BE2C (cell line): ENCODE measurements around the gene CCNI2.

ENCODE experiments used
- DNase-seq: peaks from one replicate; pipeline ENCODE4 v3.0.0-alpha.2; 2020
- H3K27me3 ChIP-seq: fragments of 250-450 bp; sonication (Bioruptor Pico); 2 replicates; pipeline ENCODE4 v1.5.1; 2020; ENCODE audit warnings: mild to moderate bottlenecking
- H3K36me3 ChIP-seq: fragments of 250-450 bp; sonication (Bioruptor Pico); 2 replicates; pipeline ENCODE4 v1.5.1; 2020; ENCODE audit warnings: mild to moderate bottlenecking
- H3K4me1 ChIP-seq: fragments of 250-450 bp; sonication (Bioruptor Pico); 2 replicates; pipeline ENCODE4 v1.5.1; 2020
- H3K4me3 ChIP-seq: 2 replicates; pipeline ENCODE4 v1.5.1; 2011; ENCODE audit warnings: low read depth, low read length
- H3K9me3 ChIP-seq: fragments of 250-450 bp; sonication (Bioruptor Pico); 2 replicates; pipeline ENCODE4 v1.5.1; 2020
- CTCF ChIP-seq: IDR thresholded peaks from 2 replicates; pipeline ENCODE4 v1.5.1; 2012; ENCODE audit warnings: mild to moderate bottlenecking, low read depth, low read length

CCNI2 gene

GRCh38 chr5:132771503-132771998 lies 24.3 kb downstream of the CCNI2 start:
- Histone ChIP-seq H3K36me3 (no peaks in the 10 kb centered on the region), H3K4me3 (no peak overlapping the region), H3K4me1 (peaks cover 22% of the 10 kb centered on the region), H3K27me3 (no peaks in the 10 kb centered on the region), H3K9me3 (no peaks in the 10 kb centered on the region)
- TF ChIP-seq CTCF: no peak
- DNase-seq: no peak

GRCh38 chr5:132772291-132773070 lies 25.3 kb downstream of the CCNI2 start:
- no peak overlapping the region for H3K4me3 ChIP-seq
- H3K4me1 ChIP-seq: peaks cover 22% of the 10 kb centered on the region
- no peak for DNase-seq
- no peaks in the 10 kb centered on the region for H3K36me3 ChIP-seq
- TF ChIP-seq CTCF: no peak
- H3K27me3 ChIP-seq: no peaks in the 10 kb centered on the region
- no peaks in the 10 kb centered on the region for H3K9me3 ChIP-seq

DNA sequence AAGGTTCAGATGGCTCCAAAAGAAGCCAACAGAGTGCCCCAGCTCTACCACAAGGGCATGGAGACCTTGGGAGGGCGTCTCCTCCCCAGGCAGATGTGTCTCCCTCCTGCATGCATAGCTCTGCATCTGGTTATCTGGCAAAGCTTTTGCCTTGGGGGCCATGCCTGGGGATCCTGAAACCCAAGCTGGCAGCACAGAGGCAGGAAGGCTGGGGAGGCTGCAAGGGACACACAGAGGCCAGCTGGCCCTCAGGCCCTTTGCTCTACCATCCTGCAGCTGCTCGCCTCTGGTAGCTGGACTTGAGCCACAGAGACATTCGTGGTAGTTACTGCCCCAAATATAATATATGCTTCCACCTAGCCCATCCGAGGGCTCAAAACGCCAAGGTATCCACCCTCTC lies 25.9 kb downstream of the CCNI2 start:
- no peak for DNase-seq
- Histone ChIP-seq H3K4me3 (no peak overlapping the region), H3K9me3 (no peaks in the 10 kb centered on the region), H3K27me3 (no peaks in the 10 kb centered on the region), H3K36me3 (no peaks in the 10 kb centered on the region), H3K4me1 (peaks cover 22% of the 10 kb centered on the region)
- no peak for TF ChIP-seq CTCF

DNA sequence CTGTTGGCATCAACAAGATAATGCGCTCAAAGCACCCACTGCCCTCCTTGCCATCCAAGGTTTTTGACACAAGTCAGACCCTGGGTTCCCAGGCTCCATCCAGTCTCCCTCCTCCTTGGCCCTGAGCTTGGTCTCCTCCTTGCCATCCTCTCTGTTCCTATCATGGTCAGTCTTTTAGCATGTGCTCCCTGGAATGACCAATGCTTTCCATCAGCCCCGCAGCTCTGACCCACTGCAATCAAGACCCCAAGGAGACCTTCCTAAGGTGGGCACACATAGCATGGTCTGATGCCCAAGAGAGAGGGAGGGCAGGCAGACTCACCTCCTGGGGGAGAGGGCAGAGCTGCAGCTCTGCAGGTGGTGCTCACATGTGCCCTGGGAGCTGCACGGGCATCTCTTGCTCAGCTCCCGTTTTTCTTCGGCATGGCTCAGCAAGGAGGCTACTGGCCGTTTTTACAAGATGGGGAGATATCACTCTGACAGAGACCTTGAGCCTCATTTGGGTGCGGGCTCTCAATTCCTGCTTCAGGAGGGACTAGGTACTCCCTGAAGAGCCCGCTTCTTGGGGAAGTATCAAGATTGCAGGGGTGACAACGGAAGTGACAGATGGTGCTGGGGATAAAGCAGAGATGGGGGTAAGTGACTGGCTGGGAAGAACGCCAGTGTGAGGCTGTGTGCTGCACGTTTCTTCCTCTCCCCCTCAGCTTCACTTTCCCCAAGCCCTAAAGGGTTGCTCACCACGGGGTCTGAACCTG lies 26.6 kb downstream of the CCNI2 start:
- H3K9me3 ChIP-seq: no peaks in the 10 kb centered on the region
- H3K27me3 ChIP-seq: no peaks in the 10 kb centered on the region
- H3K36me3 ChIP-seq: no peaks in the 10 kb centered on the region
- H3K4me1 ChIP-seq: peaks cover 22% of the 10 kb centered on the region
- no peak overlapping the region for H3K4me3 ChIP-seq
- DNase-seq: no peak
- TF ChIP-seq CTCF: no peak

GRCh38 chr5:132774406-132774805 lies 27.2 kb downstream of the CCNI2 start:
- Histone ChIP-seq H3K4me1 (peaks cover 22% of the 10 kb centered on the region), H3K36me3 (no peaks in the 10 kb centered on the region), H3K27me3 (no peaks in the 10 kb centered on the region), H3K4me3 (no peak overlapping the region), H3K9me3 (no peaks in the 10 kb centered on the region)
- DNase-seq: no peak
- TF ChIP-seq CTCF: no peak

DNA sequence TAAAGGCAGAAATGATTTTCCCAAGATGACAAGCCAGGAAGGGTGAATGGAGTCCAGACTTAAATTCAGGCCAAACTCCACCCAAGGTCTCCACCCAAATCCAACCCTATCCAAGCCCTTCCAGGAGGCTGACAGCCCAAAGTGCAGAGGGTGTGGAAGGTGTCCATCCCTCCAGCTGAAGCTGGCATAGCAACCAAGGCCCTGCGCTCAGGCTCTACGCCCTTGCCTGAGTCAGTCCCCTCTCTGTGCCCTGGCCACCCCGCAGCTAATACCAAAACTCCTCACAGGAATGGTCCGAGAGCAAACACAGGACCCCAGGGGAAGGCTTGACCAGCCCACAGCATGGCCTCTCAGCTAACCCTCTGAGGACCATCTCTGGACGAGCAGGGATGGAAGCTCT lies 27.7 kb downstream of the CCNI2 start:
- peaks cover 22% of the 10 kb centered on the region for H3K4me1 ChIP-seq
- no peaks in the 10 kb centered on the region for H3K9me3 ChIP-seq
- no peak for DNase-seq
- TF ChIP-seq CTCF: no peak
- no peaks in the 10 kb centered on the region for H3K27me3 ChIP-seq
- H3K36me3 ChIP-seq: no peaks in the 10 kb centered on the region
- H3K4me3 ChIP-seq: no peak overlapping the region
